H1 (cell line): ENCODE measurements around the gene PPRC1. TPM values are rescaled to one million over a fixed set of nuclear protein-coding genes. Genes with fewer than 3 reads are reported as not detected.

Experiments
- FOSL1 ChIP-seq: IDR thresholded peaks from 2 replicates; pipeline ENCODE4 v1.6.1; 2011; ENCODE audit warnings: mild to moderate bottlenecking, low read depth, low read length, moderate library complexity; ENCODE audit not compliant: insufficient read depth
- SRF ChIP-seq: IDR thresholded peaks from 2 replicates; pipeline ENCODE4 v1.6.1; 2011; ENCODE audit warnings: mild to moderate bottlenecking, low read depth, low read length, moderate library complexity
- polyA plus RNA-seq, 7 experiments: library from polyadenylated mRNA; depleted of rRNA in 3 of 7; stranded (reverse) in 5 of 7; unstranded in 2 of 7; fragments of >200 nt in 5 of 7; fragments of 200-250 nt in 2 of 7; gene quantifications; 1 replicate in 5 of 7; 2 replicates in 1 of 7; 4 replicates in 1 of 7; pipeline versions ENCODE4 v1.2.1 to v1.2.3, GENCODE V29; 2011 to 2013; ENCODE audit warnings: missing spikeins in 2 of 7, mixed read lengths in 2 of 7
- total RNA-seq: library from RNA; stranded (reverse); fragmentation: NEBNext Ultra II Directional; extraction: Animal tissue kit (Norgen Biotek cat#: 25700); gene quantifications from 2 replicates; pipeline ENCODE4 v1.2.1, GENCODE V29; 2021

The PPRC1 gene
- total and polyA plus RNA-seq, 2 of the 8 experiments (the other 6 are each of a cell fraction or from before 2014, with no cell fraction given) = 46.5 to 88.4 TPM

DNA sequence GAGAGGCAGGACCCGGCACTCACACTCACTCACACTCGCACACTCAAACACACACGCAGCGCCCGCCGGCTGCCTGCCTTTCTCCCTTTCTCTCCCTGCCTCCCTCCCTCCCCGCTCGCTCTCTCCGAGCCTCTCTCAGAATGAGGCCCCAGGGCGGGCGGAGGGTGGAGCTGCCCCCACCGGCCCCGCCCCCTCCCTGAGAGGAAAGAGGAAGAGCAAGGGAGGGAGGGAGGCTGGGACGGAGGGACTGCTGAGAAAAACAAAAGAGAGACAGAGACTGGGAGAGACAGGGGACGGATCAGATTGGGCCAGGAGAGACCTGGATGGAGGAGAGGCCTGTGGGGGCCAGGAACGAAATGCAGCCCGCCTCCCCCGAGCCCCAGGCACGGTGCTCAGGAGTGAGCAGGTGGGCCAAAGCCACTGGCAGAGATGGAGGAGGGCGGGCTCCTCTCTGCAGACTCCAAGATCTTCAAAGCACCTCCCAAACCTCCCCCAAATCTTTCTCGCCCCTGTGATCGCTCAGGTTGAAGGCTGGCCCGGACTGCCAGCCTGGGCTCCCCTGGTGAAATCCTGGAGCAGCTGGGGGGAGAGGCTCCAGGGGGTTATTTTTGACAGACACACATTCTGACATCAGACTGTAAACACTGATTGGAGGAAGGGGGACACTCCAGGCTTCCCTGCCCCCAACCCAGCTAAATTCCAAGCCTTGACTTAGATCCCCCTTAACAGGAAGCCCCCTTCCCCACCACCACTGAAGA lies 17.8 kb upstream of the PPRC1 start (continued):
- TF ChIP-seq FOSL1 = no peak
- TF ChIP-seq SRF = no peak
